HG03060 (cell line): ENCODE measurements around the gene DGKG.

Experiments used
- ATAC-seq: cut with Tn5 transposase; IDR thresholded peaks from one replicate; pipeline ENCODE4 v1.9.1; 2021; ENCODE audit warnings: low read depth, moderate number of reproducible peaks; ENCODE audit not compliant: unreplicated experiment

Gene DGKG

GRCh38 chr3:186247821-186248814 is 113.9 kb downstream of the DGKG start:
- no peak for ATAC-seq

- no peak for ATAC-seq
These were observed 115.1 kb downstream of the DGKG start for GRCh38 chr3:186246941-186247340.

GRCh38 chr3:186244016-186244415 is 118.0 kb downstream of the DGKG start:
- ATAC-seq = no peak

- peak; percentile 77 for ATAC-seq
These were observed 119.9 kb downstream of the DGKG start for GRCh38 chr3:186241910-186242821.

- ATAC-seq = no peak
These were observed 122.7 kb downstream of the DGKG start for GRCh38 chr3:186239321-186239720.

GRCh38 chr3:186237915-186238314 is 124.1 kb downstream of the DGKG start:
- ATAC-seq = no peak

GRCh38 chr3:186236357-186237020 is 125.5 kb downstream of the DGKG start:
- ATAC-seq = no peak

GRCh38 chr3:186235554-186235953 is 126.5 kb downstream of the DGKG start:
- ATAC-seq = peak; percentile 65

- ATAC-seq = no peak
These were observed 127.9 kb downstream of the DGKG start for GRCh38 chr3:186234152-186234551.

- ATAC-seq = no peak
These were observed 135.6 kb downstream of the DGKG start for GRCh38 chr3:186226482-186226881.

GRCh38 chr3:186225603-186226002 is 136.4 kb downstream of the DGKG start:
- ATAC-seq = no peak

- ATAC-seq = no peak
These were observed 137.9 kb downstream of the DGKG start for GRCh38 chr3:186224041-186224610.

GRCh38 chr3:186223476-186223875 is 138.6 kb downstream of the DGKG start:
- no peak for ATAC-seq

- ATAC-seq = no peak
These were observed 140.2 kb downstream of the DGKG start for GRCh38 chr3:186221760-186222378.

- no peak for ATAC-seq
These were observed 141.0 kb downstream of the DGKG start for GRCh38 chr3:186220911-186221645.

GRCh38 chr3:186220365-186220764 is 141.7 kb downstream of the DGKG start:
- no peak for ATAC-seq

- no peak for ATAC-seq
These were observed 142.8 kb downstream of the DGKG start for GRCh38 chr3:186219211-186219638.

GRCh38 chr3:186218421-186218820 is 143.6 kb downstream of the DGKG start:
- ATAC-seq = no peak

GRCh38 chr3:186217820-186218164 is 144.2 kb downstream of the DGKG start:
- ATAC-seq = peak; percentile 87
